ENCODE measurements around the gene IPMK.

Gene IPMK

GRCh38 chr10:58150290-58150689 lies 117.4 kb downstream of the IPMK start:
- no peak for DNase-seq

- no peak for DNase-seq
These were observed 123.8 kb downstream of the IPMK start for GRCh38 chr10:58143944-58144343.

All from right forelimb (tissue), 1 donor.